Measurements from ENCODE around the gene KIF1B.

The KIF1B gene

GRCh38 chr1:10271090-10271489, 60.7 kb downstream of the KIF1B start:
- no peaks in the 10 kb centered on the region; the same call in 1 of the 2 replicates for H3F3A ChIP-seq (ENCODE audit: insufficient read depth, low read length)
- no peaks in the 10 kb centered on the region; the same call in 1 of the 2 replicates for H3K9me3 ChIP-seq (replicated peaks; ENCODE audit: insufficient read depth, low read length)
- H3K27ac ChIP-seq (ENCODE audit: low read length) = no peak overlapping the region
- H3K36me3 ChIP-seq (replicated peaks; ENCODE audit: insufficient read depth, low read length) = no peaks in the 10 kb centered on the region
- H2AFZ ChIP-seq (ENCODE audit: low read length) = no peak overlapping the region
- no peaks in the 10 kb centered on the region for H3K4me1 ChIP-seq (ENCODE audit: low read length)
- no peaks in the 10 kb centered on the region for H3K27me3 ChIP-seq (replicated peaks; ENCODE audit: insufficient read depth, low read length)
- no peak overlapping the region for H3K9ac ChIP-seq (ENCODE audit: low read length)
- DNase-seq = no peak
- no peaks in the 10 kb centered on the region for H3K9me2 ChIP-seq (replicated peaks; ENCODE audit: insufficient read depth, low read length)
- no peaks in the 10 kb centered on the region for H3K79me2 ChIP-seq (ENCODE audit: low read length)
- H4K20me1 ChIP-seq (ENCODE audit: insufficient read depth, low read length) = no peaks in the 10 kb centered on the region
- no peak overlapping the region for H3K4me2 ChIP-seq (ENCODE audit: low read depth, low read length)
- no peak overlapping the region for H3K4me3 ChIP-seq (ENCODE audit: low read length)
- TF ChIP-seq EZH2 (optimal IDR thresholded peaks at IDR 0.05; ENCODE audit: low read depth, low read length) = no peak
- TF ChIP-seq CTCF (IDR thresholded peaks at IDR 0.05; ENCODE audit: low read length) = no peak
- TF ChIP-seq EZH2phosphoT487 (IDR thresholded peaks at IDR 0.05; ENCODE audit: low read length) = no peak

GRCh38 chr1:10271869-10272268, 61.5 kb downstream of the KIF1B start:
- H3K27ac ChIP-seq (ENCODE audit: low read length) = no peak overlapping the region
- H3K9me3 ChIP-seq (replicated peaks; ENCODE audit: insufficient read depth, low read length) = no peaks in the 10 kb centered on the region; the same call in 1 of the 2 replicates
- H3K79me2 ChIP-seq (ENCODE audit: low read length) = no peaks in the 10 kb centered on the region
- H3K9me2 ChIP-seq (replicated peaks; ENCODE audit: insufficient read depth, low read length) = no peaks in the 10 kb centered on the region
- H3K4me3 ChIP-seq (ENCODE audit: low read length) = no peak overlapping the region
- TF ChIP-seq CTCF (IDR thresholded peaks at IDR 0.05; ENCODE audit: low read length) = no peak
- no peak for TF ChIP-seq EZH2 (optimal IDR thresholded peaks at IDR 0.05; ENCODE audit: low read depth, low read length)
- TF ChIP-seq EZH2phosphoT487 (IDR thresholded peaks at IDR 0.05; ENCODE audit: low read length) = no peak
- no peaks in the 10 kb centered on the region; the same call in 1 of the 2 replicates for H3F3A ChIP-seq (ENCODE audit: insufficient read depth, low read length)
- H3K4me1 ChIP-seq (ENCODE audit: low read length) = no peaks in the 10 kb centered on the region
- H3K4me2 ChIP-seq (ENCODE audit: low read depth, low read length) = no peak overlapping the region
- H4K20me1 ChIP-seq (ENCODE audit: insufficient read depth, low read length) = no peaks in the 10 kb centered on the region
- no peaks in the 10 kb centered on the region for H3K27me3 ChIP-seq (replicated peaks; ENCODE audit: insufficient read depth, low read length)
- no peak overlapping the region for H2AFZ ChIP-seq (ENCODE audit: low read length)
- no peak overlapping the region for H3K9ac ChIP-seq (ENCODE audit: low read length)
- no peaks in the 10 kb centered on the region for H3K36me3 ChIP-seq (replicated peaks; ENCODE audit: insufficient read depth, low read length)
- no peak for DNase-seq

GRCh38 chr1:10272274-10272673, 61.9 kb downstream of the KIF1B start:
- Histone ChIP-seq H3K27ac (ENCODE audit: low read length) (no peak overlapping the region), H3F3A (ENCODE audit: insufficient read depth, low read length) (no peaks in the 10 kb centered on the region; the same call in 1 of the 2 replicates), H3K79me2 (ENCODE audit: low read length) (no peaks in the 10 kb centered on the region), H3K4me3 (ENCODE audit: low read length) (no peak overlapping the region), H3K36me3 (replicated peaks; ENCODE audit: insufficient read depth, low read length) (no peaks in the 10 kb centered on the region), H3K9ac (ENCODE audit: low read length) (no peak overlapping the region), H2AFZ (ENCODE audit: low read length) (no peak overlapping the region), H3K4me1 (ENCODE audit: low read length) (no peaks in the 10 kb centered on the region), H3K9me2 (replicated peaks; ENCODE audit: insufficient read depth, low read length) (no peaks in the 10 kb centered on the region), H4K20me1 (ENCODE audit: insufficient read depth, low read length) (no peaks in the 10 kb centered on the region), H3K9me3 (replicated peaks; ENCODE audit: insufficient read depth, low read length) (no peaks in the 10 kb centered on the region; the same call in 1 of the 2 replicates), H3K4me2 (ENCODE audit: low read depth, low read length) (no peak overlapping the region), H3K27me3 (replicated peaks; ENCODE audit: insufficient read depth, low read length) (no peaks in the 10 kb centered on the region)
- no peak for DNase-seq
- TF ChIP-seq CTCF (IDR thresholded peaks at IDR 0.05; ENCODE audit: low read length) (no peak), EZH2phosphoT487 (IDR thresholded peaks at IDR 0.05; ENCODE audit: low read length) (no peak), EZH2 (optimal IDR thresholded peaks at IDR 0.05; ENCODE audit: low read depth, low read length) (no peak)

Measured in MM.1S (cell line).